Keratinocyte (primary cell): ENCODE data around the gene FBXW12. TPM values are rescaled to one million over a fixed set of nuclear protein-coding genes. Genes with fewer than 3 reads are reported as not detected.

Source experiments
- DNase-seq: peaks from one replicate; pipeline ENCODE4 v3.0.0-alpha.2; 2011; ENCODE audit warnings: low read depth, missing footprints, low spot score
- FAIRE-seq: peaks from 2 replicates; lab custom pipeline; 2011; peaks lifted over from hg19 to GRCh38; lab: Jason Lieb, UNC
- H2AFZ ChIP-seq: 2 replicates; pipeline ENCODE4 v1.6.0; 2012; ENCODE audit warnings: low read length, control low read depth, inconsistent platforms; ENCODE audit not compliant: control insufficient read depth
- H3K27ac ChIP-seq: 2 replicates; pipeline ENCODE4 v1.5.1; 2011; ENCODE audit warnings: low read length; ENCODE audit not compliant: control insufficient read depth, insufficient read depth
- H3K27me3 ChIP-seq: 3 replicates; pipeline ENCODE4 v1.6.0; 2011; ENCODE audit warnings: low read length; ENCODE audit not compliant: control insufficient read depth, insufficient read depth; ENCODE audit errors: extremely low read depth
- H3K36me3 ChIP-seq, 2 experiments: 2 replicates in 1 of 2; 3 replicates in 1 of 2; pipeline ENCODE4 v1.5.1; 2011; ENCODE audit warnings: low read length in 2 of 2, mild to moderate bottlenecking in 1 of 2; ENCODE audit not compliant: control insufficient read depth in 2 of 2, insufficient read depth in 2 of 2; ENCODE audit errors: extremely low read depth in 1 of 2
- H3K4me1 ChIP-seq: 3 replicates; pipeline ENCODE4 v1.5.1; 2011; ENCODE audit warnings: low read length; ENCODE audit not compliant: control insufficient read depth, insufficient read depth; ENCODE audit errors: extremely low read depth
- H3K4me2 ChIP-seq: 3 replicates; pipeline ENCODE4 v1.6.0; 2011; ENCODE audit warnings: low read depth, low read length; ENCODE audit not compliant: control insufficient read depth, insufficient read depth; ENCODE audit errors: extremely low read depth
- H3K4me3 ChIP-seq, 3 experiments: fragments of 200-600 bp in 1 of 3; sonication (generic) in 1 of 3; 2 replicates in 2 of 3; 3 replicates in 1 of 3; pipeline ENCODE4 v1.5.1; 2011 to 2016; ENCODE audit warnings: low read length in 3 of 3, mild to moderate bottlenecking in 3 of 3, control low read depth in 2 of 3, inconsistent platforms in 1 of 3, low read depth in 1 of 3, mixed read lengths in 1 of 3, mixed run types in 1 of 3, moderate library complexity in 1 of 3; ENCODE audit not compliant: control insufficient read depth in 2 of 3, insufficient read depth in 2 of 3; ENCODE audit errors: extremely low read depth in 1 of 3
- H3K79me2 ChIP-seq: 2 replicates; pipeline ENCODE4 v1.6.0; 2012; ENCODE audit warnings: low read length; ENCODE audit not compliant: control insufficient read depth, insufficient read depth
- H3K9ac ChIP-seq: 3 replicates; pipeline ENCODE4 v1.6.0; 2011; ENCODE audit warnings: low read length; ENCODE audit not compliant: control insufficient read depth, insufficient read depth; ENCODE audit errors: extremely low read depth
- H3K9me1 ChIP-seq: 3 replicates; pipeline ENCODE4 v1.6.0; 2011; ENCODE audit warnings: low read length; ENCODE audit not compliant: control insufficient read depth, insufficient read depth; ENCODE audit errors: extremely low read depth
- H3K9me3 ChIP-seq: 2 replicates; pipeline ENCODE4 v1.5.1; 2012; ENCODE audit warnings: low read depth, low read length; ENCODE audit not compliant: control insufficient read depth
- H4K20me1 ChIP-seq: 3 replicates; pipeline ENCODE4 v1.6.0; 2011; ENCODE audit warnings: low read length; ENCODE audit not compliant: control insufficient read depth, insufficient read depth; ENCODE audit errors: extremely low read depth
- EZH2 ChIP-seq: IDR thresholded peaks from one replicate; pipeline ENCODE4 v1.6.1; 2012; ENCODE audit warnings: inconsistent platforms, mild to moderate bottlenecking, low read length, moderate library complexity
- dilution Hi-C: fragments of 300-500 bp; cut with MboI; formaldehyde crosslinking; loops from one replicate; pipeline ENCODE4 v1.7.0; 2020; ENCODE audit warnings: low sequenced_read_pairs; ENCODE audit not compliant: extremely low pct_ligation_motif_present
- polyA plus RNA-seq, 5 experiments: library from polyadenylated mRNA; depleted of rRNA in 3 of 5; stranded (reverse) in 3 of 5; stranded (forward) in 1 of 5; unstranded in 1 of 5; fragments of >200 nt; gene quantifications; 1 replicate in 1 of 5; 2 replicates in 3 of 5; 3 replicates in 1 of 5; pipeline versions ENCODE4 v1.2.1 to v1.2.3, GENCODE V29; 2011 to 2012; ENCODE audit warnings: missing spikeins in 2 of 5, low read depth in 1 of 5, low replicate concordance in 1 of 5
- TF ChIP-seq, protein P1 (sequence below), 3 experiments: IDR thresholded peaks in 1 of 3; conservative IDR thresholded peaks in 1 of 3; optimal IDR thresholded peaks in 1 of 3; 2 replicates in 2 of 3; 3 replicates in 1 of 3; pipeline versions ENCODE3 to v1.5.1; 2011; ENCODE audit warnings: low read length in 3 of 3, mild to moderate bottlenecking in 3 of 3, moderate library complexity in 2 of 3, control low read depth in 1 of 3, inconsistent platforms in 1 of 3; ENCODE audit not compliant: insufficient read depth in 2 of 3; ENCODE audit errors: extremely low read depth in 1 of 3

Gene FBXW12
- polyA plus RNA-seq, 1 donor (not counting 4 experiments of a cell fraction or from before 2014, with no cell fraction given): not detected

DNA sequence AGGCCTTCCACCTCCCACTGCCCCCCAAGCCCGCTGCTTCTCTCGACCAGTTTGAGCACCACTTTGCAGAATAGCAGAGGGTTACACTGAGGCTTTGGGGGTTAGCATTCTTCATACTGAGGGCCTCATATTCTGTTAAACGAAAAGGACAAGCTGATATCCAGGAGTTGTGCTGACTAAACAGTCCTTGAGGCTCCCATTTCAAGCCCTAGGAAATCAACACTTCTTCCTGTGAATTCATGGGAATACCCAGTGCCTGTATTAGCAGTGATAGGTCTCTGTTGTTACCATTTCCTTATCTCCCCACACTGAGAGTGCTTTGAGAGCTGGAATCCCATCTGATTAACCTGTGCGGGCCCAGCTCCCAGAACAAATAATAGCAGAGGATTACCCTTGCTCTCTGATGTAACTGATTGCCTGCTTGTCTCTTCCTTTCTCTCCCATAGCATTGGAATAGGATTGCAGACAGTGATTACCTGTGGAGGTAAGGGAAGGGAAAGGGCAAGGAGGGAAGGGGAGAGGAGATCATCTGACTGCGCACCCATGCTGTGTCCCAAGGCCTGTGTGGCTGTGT is 930 bp downstream of the FBXW12 start:
- FAIRE-seq (no peak), DNase-seq (no peak)
- no peak for TF ChIP-seq EZH2
- TF ChIP-seq, protein P1, sequence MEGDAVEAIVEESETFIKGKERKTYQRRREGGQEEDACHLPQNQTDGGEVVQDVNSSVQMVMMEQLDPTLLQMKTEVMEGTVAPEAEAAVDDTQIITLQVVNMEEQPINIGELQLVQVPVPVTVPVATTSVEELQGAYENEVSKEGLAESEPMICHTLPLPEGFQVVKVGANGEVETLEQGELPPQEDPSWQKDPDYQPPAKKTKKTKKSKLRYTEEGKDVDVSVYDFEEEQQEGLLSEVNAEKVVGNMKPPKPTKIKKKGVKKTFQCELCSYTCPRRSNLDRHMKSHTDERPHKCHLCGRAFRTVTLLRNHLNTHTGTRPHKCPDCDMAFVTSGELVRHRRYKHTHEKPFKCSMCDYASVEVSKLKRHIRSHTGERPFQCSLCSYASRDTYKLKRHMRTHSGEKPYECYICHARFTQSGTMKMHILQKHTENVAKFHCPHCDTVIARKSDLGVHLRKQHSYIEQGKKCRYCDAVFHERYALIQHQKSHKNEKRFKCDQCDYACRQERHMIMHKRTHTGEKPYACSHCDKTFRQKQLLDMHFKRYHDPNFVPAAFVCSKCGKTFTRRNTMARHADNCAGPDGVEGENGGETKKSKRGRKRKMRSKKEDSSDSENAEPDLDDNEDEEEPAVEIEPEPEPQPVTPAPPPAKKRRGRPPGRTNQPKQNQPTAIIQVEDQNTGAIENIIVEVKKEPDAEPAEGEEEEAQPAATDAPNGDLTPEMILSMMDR (optimal IDR thresholded peaks at IDR 0.05 in 1 of 3, IDR thresholded peaks at IDR 0.05 in 1 of 3, conservative IDR thresholded peaks at IDR 0.05 in 1 of 3; ENCODE audit: extremely low read depth in 1 of 3, insufficient read depth in 2 of 3, low read length in 3 of 3): no peak
- no peaks in the 10 kb centered on the region for H3K4me1 ChIP-seq
- H3K79me2 ChIP-seq: no peaks in the 10 kb centered on the region
- no peaks in the 10 kb centered on the region for H3K9me3 ChIP-seq
- no peak overlapping the region for H3K4me2 ChIP-seq
- dilution Hi-C loops: no loop called here
- H2AFZ ChIP-seq: no peak overlapping the region
- H3K27ac ChIP-seq: no peak overlapping the region
- no peaks in the 10 kb centered on the region for H3K9me1 ChIP-seq
- H3K9ac ChIP-seq: no peak overlapping the region
- no peaks in the 10 kb centered on the region for H3K36me3 ChIP-seq
- no peak overlapping the region for H3K4me3 ChIP-seq
- no peaks in the 10 kb centered on the region for H4K20me1 ChIP-seq
- H3K27me3 ChIP-seq: no peaks in the 10 kb centered on the region

DNA sequence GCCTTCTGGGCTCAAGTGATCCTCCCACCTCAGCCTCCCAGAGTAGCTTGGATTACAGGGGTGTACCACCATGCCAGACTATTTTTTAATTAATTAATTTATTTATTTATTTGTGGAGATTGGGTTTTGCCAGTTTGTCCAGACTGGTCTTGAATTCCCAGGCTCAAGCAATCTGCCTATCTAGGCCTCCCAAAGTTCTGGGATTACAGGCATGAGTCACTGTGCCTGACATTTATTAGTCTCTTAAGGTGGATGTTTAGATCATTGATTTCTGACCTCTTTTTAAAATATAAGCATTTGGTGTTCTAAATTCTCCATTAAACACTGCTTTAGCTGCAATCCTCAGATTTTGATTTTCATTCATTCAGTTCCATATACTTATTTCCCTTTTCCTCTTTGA is 15.6 kb downstream of the FBXW12 start:
- FAIRE-seq (no peak), DNase-seq (no peak)
- no peak for TF ChIP-seq EZH2
- TF ChIP-seq, protein P1 (optimal IDR thresholded peaks at IDR 0.05 in 1 of 3, IDR thresholded peaks at IDR 0.05 in 1 of 3, conservative IDR thresholded peaks at IDR 0.05 in 1 of 3; ENCODE audit: extremely low read depth in 1 of 3, insufficient read depth in 2 of 3, low read length in 3 of 3): no peak
- Histone ChIP-seq H3K27ac (no peak overlapping the region), H3K9ac (no peak overlapping the region), H3K4me2 (no peak overlapping the region), H4K20me1 (no peaks in the 10 kb centered on the region), H3K36me3 (no peaks in the 10 kb centered on the region), H3K9me3 (no peaks in the 10 kb centered on the region), H3K9me1 (no peaks in the 10 kb centered on the region), H3K4me3 (no peak overlapping the region), H3K79me2 (no peaks in the 10 kb centered on the region), H3K4me1 (no peaks in the 10 kb centered on the region), H3K27me3 (no peaks in the 10 kb centered on the region), H2AFZ (no peak overlapping the region)
- dilution Hi-C loops: no loop called here
